AG10803 (cell line): ENCODE data around the gene KRTAP10-2.

Experiments
- DNase-seq: peaks from one replicate; pipeline ENCODE4 v3.0.0; 2010; ENCODE audit warnings: low read depth
- H3K4me3 ChIP-seq: 2 replicates; pipeline ENCODE4 v1.5.1; 2011; ENCODE audit warnings: mild to moderate bottlenecking, low read length, control low read depth
- TF ChIP-seq, protein P1 (sequence below): conservative IDR thresholded peaks from 2 replicates; pipeline ENCODE4 v1.5.1; 2011; ENCODE audit warnings: mild to moderate bottlenecking, low read length, control low read depth, inconsistent platforms

The KRTAP10-2 gene

GRCh38 chr21:44520326-44521300 lies 30.7 kb downstream of the KRTAP10-2 start:
- TF ChIP-seq, protein P1, sequence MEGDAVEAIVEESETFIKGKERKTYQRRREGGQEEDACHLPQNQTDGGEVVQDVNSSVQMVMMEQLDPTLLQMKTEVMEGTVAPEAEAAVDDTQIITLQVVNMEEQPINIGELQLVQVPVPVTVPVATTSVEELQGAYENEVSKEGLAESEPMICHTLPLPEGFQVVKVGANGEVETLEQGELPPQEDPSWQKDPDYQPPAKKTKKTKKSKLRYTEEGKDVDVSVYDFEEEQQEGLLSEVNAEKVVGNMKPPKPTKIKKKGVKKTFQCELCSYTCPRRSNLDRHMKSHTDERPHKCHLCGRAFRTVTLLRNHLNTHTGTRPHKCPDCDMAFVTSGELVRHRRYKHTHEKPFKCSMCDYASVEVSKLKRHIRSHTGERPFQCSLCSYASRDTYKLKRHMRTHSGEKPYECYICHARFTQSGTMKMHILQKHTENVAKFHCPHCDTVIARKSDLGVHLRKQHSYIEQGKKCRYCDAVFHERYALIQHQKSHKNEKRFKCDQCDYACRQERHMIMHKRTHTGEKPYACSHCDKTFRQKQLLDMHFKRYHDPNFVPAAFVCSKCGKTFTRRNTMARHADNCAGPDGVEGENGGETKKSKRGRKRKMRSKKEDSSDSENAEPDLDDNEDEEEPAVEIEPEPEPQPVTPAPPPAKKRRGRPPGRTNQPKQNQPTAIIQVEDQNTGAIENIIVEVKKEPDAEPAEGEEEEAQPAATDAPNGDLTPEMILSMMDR, result no peak
- no peak for DNase-seq
- no peak overlapping the region for H3K4me3 ChIP-seq

DNA sequence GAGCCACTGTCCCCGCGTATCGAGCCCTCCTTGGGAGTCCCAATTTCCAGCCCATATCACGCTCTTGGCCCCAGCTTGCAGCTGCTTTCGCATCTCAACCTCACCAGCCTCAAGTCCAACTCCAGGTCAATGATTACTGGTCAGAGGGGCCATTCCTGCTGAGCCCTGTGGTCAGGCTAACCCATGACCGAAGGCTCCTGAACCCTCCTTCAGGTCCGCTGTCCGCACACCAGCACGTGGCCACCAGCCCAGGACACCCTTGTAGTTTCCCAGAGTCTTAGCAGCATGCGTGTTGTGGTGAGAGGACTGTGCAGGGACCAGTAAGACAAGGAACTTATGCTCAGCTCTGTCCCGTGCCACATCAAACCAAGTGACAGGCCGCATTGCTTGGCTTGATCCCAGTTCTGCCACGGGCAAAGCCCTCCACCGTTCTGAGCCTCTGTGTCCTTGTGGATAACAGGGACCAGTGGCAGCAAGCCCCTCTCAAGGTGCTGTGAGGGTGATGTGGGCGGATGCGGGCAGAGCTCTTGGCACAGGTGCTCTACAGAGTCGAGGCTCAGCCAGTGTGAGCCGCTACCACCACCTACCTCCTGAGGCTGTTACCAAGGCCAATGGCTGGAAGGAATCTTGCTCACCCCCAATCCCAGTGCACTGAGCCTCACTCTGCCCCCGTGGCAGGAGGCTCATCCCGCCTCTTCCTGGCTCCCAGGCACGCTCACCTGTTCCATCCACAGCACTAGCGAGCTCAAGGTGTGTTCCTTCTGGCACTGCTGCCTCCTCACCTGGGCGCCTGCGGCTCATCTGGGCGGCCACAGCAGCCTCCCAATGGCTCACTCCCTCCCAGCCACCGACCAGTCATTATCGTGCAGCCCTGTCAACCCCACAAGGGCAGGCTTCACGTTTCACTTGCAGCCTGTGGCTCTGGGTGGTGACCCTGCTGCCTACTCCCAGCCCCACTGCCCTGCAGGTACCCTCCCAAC lies 31.7 kb downstream of the KRTAP10-2 start:
- DNase-seq, result no peak
- no peak overlapping the region for H3K4me3 ChIP-seq
- TF ChIP-seq, protein P1, result no peak

- H3K4me3 ChIP-seq, result no peak overlapping the region
- TF ChIP-seq, protein P1, result no peak
- DNase-seq, result no peak
These were observed 32.6 kb downstream of the KRTAP10-2 start for GRCh38 chr21:44518686-44519085.

GRCh38 chr21:44517175-44517899 lies 34.0 kb downstream of the KRTAP10-2 start:
- DNase-seq, result no peak
- TF ChIP-seq, protein P1, result no peak
- no peak overlapping the region for H3K4me3 ChIP-seq

- TF ChIP-seq, protein P1, result no peak
- no peak for DNase-seq
- no peak overlapping the region for H3K4me3 ChIP-seq
These were observed 34.5 kb downstream of the KRTAP10-2 start for GRCh38 chr21:44516828-44517174.

GRCh38 chr21:44516342-44516741 lies 35.0 kb downstream of the KRTAP10-2 start:
- DNase-seq, result no peak
- H3K4me3 ChIP-seq, result no peak overlapping the region
- TF ChIP-seq, protein P1, result no peak
